Measurements from ENCODE around the gene NXF3. TPM values are rescaled to one million over a fixed set of nuclear protein-coding genes. Genes with fewer than 3 reads are reported as not detected.

The NXF3 gene
- total RNA-seq, 1 experiment from 2014 or later: 0.41 TPM

DNA sequence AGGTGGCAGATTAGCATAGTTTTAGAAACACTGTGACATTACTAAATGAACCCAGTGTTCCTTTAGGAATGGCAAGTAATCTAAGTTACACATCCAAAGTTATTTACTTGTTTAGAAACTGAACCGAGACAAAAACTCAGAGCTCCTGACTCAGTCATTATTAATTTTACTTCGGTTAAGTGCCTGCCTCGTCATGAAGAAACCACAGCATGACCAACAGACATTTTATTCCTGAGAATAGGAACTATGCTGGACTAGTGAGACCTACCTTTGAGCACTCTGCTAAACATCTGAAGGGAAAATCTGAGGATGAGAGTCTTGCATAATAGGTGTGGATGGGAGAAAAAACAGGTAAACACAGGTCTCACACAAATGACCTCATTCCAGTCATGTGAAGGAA is 31.5 kb downstream of the NXF3 start:
- Mint-ChIP-seq H3K4me1 (ENCODE audit: low read depth, unreplicated experiment) (peaks cover 14% of the 10 kb centered on the region), H3K36me3 (ENCODE audit: insufficient read depth, unreplicated experiment) (no peaks in the 10 kb centered on the region), H3K4me3 (ENCODE audit: unreplicated experiment) (no peak overlapping the region), H3K27ac (ENCODE audit: unreplicated experiment) (no peak overlapping the region), H3K9me3 (ENCODE audit: unreplicated experiment) (peaks cover 9% of the 10 kb centered on the region), H3K27me3 (ENCODE audit: insufficient read depth, unreplicated experiment) (no peaks in the 10 kb centered on the region)
- Histone ChIP-seq H3K9me3 (no peaks in the 10 kb centered on the region), H3K36me3 (ENCODE audit: control insufficient read depth, insufficient read depth, low read length) (no peaks in the 10 kb centered on the region), H3K4me3 (ENCODE audit: low read depth, low read length) (no peak overlapping the region), H3K27me3 (replicated peaks; ENCODE audit: control insufficient read depth, insufficient read depth, low read length) (no peaks in the 10 kb centered on the region), H3K4me1 (peaks cover 7% of the 10 kb centered on the region; the same call in 1 of the 2 replicates)
- ChIA-PET POLR2A (no interaction called here), CTCF (no interaction called here)
- TF ChIP-seq, protein P1, sequence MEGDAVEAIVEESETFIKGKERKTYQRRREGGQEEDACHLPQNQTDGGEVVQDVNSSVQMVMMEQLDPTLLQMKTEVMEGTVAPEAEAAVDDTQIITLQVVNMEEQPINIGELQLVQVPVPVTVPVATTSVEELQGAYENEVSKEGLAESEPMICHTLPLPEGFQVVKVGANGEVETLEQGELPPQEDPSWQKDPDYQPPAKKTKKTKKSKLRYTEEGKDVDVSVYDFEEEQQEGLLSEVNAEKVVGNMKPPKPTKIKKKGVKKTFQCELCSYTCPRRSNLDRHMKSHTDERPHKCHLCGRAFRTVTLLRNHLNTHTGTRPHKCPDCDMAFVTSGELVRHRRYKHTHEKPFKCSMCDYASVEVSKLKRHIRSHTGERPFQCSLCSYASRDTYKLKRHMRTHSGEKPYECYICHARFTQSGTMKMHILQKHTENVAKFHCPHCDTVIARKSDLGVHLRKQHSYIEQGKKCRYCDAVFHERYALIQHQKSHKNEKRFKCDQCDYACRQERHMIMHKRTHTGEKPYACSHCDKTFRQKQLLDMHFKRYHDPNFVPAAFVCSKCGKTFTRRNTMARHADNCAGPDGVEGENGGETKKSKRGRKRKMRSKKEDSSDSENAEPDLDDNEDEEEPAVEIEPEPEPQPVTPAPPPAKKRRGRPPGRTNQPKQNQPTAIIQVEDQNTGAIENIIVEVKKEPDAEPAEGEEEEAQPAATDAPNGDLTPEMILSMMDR (IDR thresholded peaks at IDR 0.05; ENCODE audit: insufficient read depth in 1 of 2, low read depth in 1 of 2, low read length in 1 of 2, severe bottlenecking in 1 of 2, unreplicated experiment in 1 of 2): no peak
- DNase-seq: no peak
- intact Hi-C loops (cut with micrococcal nuclease; ENCODE audit: unreplicated experiment): no loop called here
- no TSS peak for BruUV-seq (replicated peaks)

DNA sequence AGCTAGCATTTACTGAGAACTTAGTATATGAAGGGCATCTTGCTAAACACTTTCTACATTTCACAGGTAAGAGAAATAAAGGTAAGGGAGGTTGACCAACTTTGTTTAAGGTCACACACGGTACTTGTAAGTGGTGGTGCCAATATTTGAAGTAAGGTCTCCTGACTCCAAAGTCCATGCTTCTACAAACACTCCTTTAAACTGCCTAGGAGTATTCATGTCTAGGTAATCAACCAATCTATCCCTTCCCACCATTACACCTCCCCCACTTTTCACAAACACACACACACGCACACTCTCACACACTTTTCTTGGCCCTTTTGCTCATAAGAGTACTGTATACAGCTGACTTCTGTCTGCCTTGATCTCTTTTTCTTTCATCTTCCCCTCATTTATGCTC is 36.0 kb downstream of the NXF3 start:
- Mint-ChIP-seq H3K9me3 (ENCODE audit: unreplicated experiment) (no peaks in the 10 kb centered on the region), H3K27me3 (ENCODE audit: insufficient read depth, unreplicated experiment) (no peaks in the 10 kb centered on the region)

DNA sequence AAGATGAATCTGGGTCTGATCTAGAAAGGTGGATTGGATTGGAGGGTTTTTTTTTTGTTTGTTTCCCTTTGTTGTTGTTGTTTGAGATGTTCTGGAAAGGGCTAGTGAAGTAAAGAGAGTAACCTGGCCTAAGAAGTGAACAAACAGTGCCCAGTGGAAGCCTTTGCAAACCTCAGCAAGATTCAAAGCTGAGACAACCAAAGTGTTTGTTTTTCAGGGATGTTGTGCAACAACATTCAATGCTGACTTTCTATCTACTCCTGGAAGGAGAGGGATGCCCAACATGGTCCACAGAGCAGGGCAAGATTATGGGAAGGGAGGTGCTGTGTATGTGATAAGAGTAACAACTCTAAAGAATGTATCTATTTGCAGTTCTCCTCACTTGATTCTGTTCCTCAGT is 40.3 kb downstream of the NXF3 start:
- Mint-ChIP-seq H3K27me3 (ENCODE audit: insufficient read depth, unreplicated experiment) (no peaks in the 10 kb centered on the region), H3K4me3 (ENCODE audit: unreplicated experiment) (no peak overlapping the region), H3K4me1 (ENCODE audit: low read depth, unreplicated experiment) (peaks cover 17% of the 10 kb centered on the region), H3K9me3 (ENCODE audit: unreplicated experiment) (no peaks in the 10 kb centered on the region), H3K36me3 (ENCODE audit: insufficient read depth, unreplicated experiment) (no peaks in the 10 kb centered on the region), H3K27ac (ENCODE audit: unreplicated experiment) (no peak overlapping the region)
- Histone ChIP-seq H3K27me3 (replicated peaks; ENCODE audit: control insufficient read depth, insufficient read depth, low read length) (no peaks in the 10 kb centered on the region), H3K4me1 (peaks cover 10% of the 10 kb centered on the region; the same call in 1 of the 2 replicates), H3K9me3 (no peaks in the 10 kb centered on the region), H3K36me3 (ENCODE audit: control insufficient read depth, insufficient read depth, low read length) (no peaks in the 10 kb centered on the region), H3K4me3 (ENCODE audit: low read depth, low read length) (no peak overlapping the region)
- DNase-seq: no peak
- BruUV-seq (replicated peaks): no TSS peak
- TF ChIP-seq, protein P1 (IDR thresholded peaks at IDR 0.05; ENCODE audit: insufficient read depth in 1 of 2, low read depth in 1 of 2, low read length in 1 of 2, severe bottlenecking in 1 of 2, unreplicated experiment in 1 of 2): no peak
- ChIA-PET CTCF (no interaction called here), POLR2A (no interaction called here)
- intact Hi-C loops (cut with micrococcal nuclease; ENCODE audit: unreplicated experiment): no loop called here

More for the DNA sequence above, 36.0 kb downstream of the NXF3 start:
- Histone ChIP-seq H3K27me3 (replicated peaks; ENCODE audit: control insufficient read depth, insufficient read depth, low read length) (no peaks in the 10 kb centered on the region), H3K36me3 (ENCODE audit: control insufficient read depth, insufficient read depth, low read length) (no peaks in the 10 kb centered on the region), H3K4me1 (peaks cover 10% of the 10 kb centered on the region; the same call in 1 of the 2 replicates), H3K4me3 (ENCODE audit: low read depth, low read length) (no peak overlapping the region), H3K9me3 (no peaks in the 10 kb centered on the region)
- no TSS peak for BruUV-seq (replicated peaks)
- Mint-ChIP-seq H3K4me1 (ENCODE audit: low read depth, unreplicated experiment) (peaks cover 14% of the 10 kb centered on the region), H3K4me3 (ENCODE audit: unreplicated experiment) (no peak overlapping the region), H3K27ac (ENCODE audit: unreplicated experiment) (peak overlapping the region; percentile 29), H3K36me3 (ENCODE audit: insufficient read depth, unreplicated experiment) (no peaks in the 10 kb centered on the region)
- intact Hi-C loops (cut with micrococcal nuclease; ENCODE audit: unreplicated experiment): no loop called here
- TF ChIP-seq, protein P1 (IDR thresholded peaks at IDR 0.05; ENCODE audit: insufficient read depth in 1 of 2, low read depth in 1 of 2, low read length in 1 of 2, severe bottlenecking in 1 of 2, unreplicated experiment in 1 of 2): no peak
- ChIA-PET CTCF (no interaction called here), POLR2A (no interaction called here)
- peak in 1 of 2 experiments; percentile 5 for DNase-seq

Data from Caco-2 (cell line).